Large intestine (tissue), 3 donors: Measurements from ENCODE around the gene MAMDC2. TPM values are rescaled to one million over a fixed set of nuclear protein-coding genes. Genes with fewer than 3 reads are reported as not detected.
A peak's percentile ranks its signal among the peaks of the same experiment; 100 is the strongest.

Source experiments
- DNase-seq, 2 donors: peaks; one replicate each; pipeline versions ENCODE4 v3.0.0 to v3.0.0-alpha.2; 2013
- H3K27ac ChIP-seq: one replicate; pipeline ENCODE4 v1.5.1; 2013; ENCODE audit warnings: low read length
- H3K27me3 ChIP-seq: 2 replicates; pipeline ENCODE4 v1.6.1; 2013; ENCODE audit warnings: low read length; ENCODE audit not compliant: control insufficient read depth, insufficient read depth
- H3K36me3 ChIP-seq: 2 replicates; pipeline ENCODE4 v1.6.1; 2013; ENCODE audit warnings: low read length; ENCODE audit not compliant: control insufficient read depth, insufficient read depth
- H3K4me1 ChIP-seq: one replicate; pipeline ENCODE4 v1.6.1; 2013; ENCODE audit warnings: low read length; ENCODE audit not compliant: control insufficient read depth, insufficient read depth
- H3K4me3 ChIP-seq: one replicate; pipeline ENCODE4 v1.5.1; 2013; ENCODE audit warnings: low read length
- H3K9me3 ChIP-seq: one replicate; pipeline ENCODE4 v1.6.1; 2013; ENCODE audit warnings: mild to moderate bottlenecking, low read depth, low read length, moderate library complexity; ENCODE audit not compliant: control insufficient read depth
- WGBS: methylation state at CpG from one replicate; pipeline ENCODE4 v1.1.5; 2013; ENCODE audit warnings: low lambda C conversion rate; ENCODE audit not compliant: insufficient coverage; 5-methylcytosine and 5-hydroxymethylcytosine counted together
- polyA plus RNA-seq: library from polyadenylated mRNA; unstranded; fragments of 120-200 nt; gene quantifications from one replicate; pipeline ENCODE4 v1.2.1, GENCODE V29; 2013

The MAMDC2 gene
- polyA plus RNA-seq, 1 donor = 7.9 TPM

GRCh38 chr9:70101265-70101664 is 57.6 kb downstream of the MAMDC2 start:
- H3K9me3 ChIP-seq = no peaks in the 10 kb centered on the region
- no CpG with 5 or more reads among the region's 1 CpG for WGBS
- no peak overlapping the region for H3K4me3 ChIP-seq
- DNase-seq = no peak
- no peaks in the 10 kb centered on the region for H3K27me3 ChIP-seq
- H3K27ac ChIP-seq = no peak overlapping the region
- no peaks in the 10 kb centered on the region for H3K36me3 ChIP-seq
- H3K4me1 ChIP-seq = no peaks in the 10 kb centered on the region

GRCh38 chr9:70105147-70105546 is 61.5 kb downstream of the MAMDC2 start:
- Histone ChIP-seq H3K4me3 (no peak overlapping the region), H3K4me1 (no peaks in the 10 kb centered on the region), H3K27ac (no peak overlapping the region), H3K9me3 (no peaks in the 10 kb centered on the region), H3K36me3 (no peaks in the 10 kb centered on the region), H3K27me3 (no peaks in the 10 kb centered on the region)
- 100% methylated on average over 2 of the region's 5 CpGs for WGBS
- no peak for DNase-seq

- no peaks in the 10 kb centered on the region for H3K27me3 ChIP-seq
- no peaks in the 10 kb centered on the region for H3K9me3 ChIP-seq
- no peaks in the 10 kb centered on the region for H3K36me3 ChIP-seq
- H3K4me1 ChIP-seq = no peaks in the 10 kb centered on the region
- WGBS = no CpG with 5 or more reads among the region's 10 CpGs
- H3K4me3 ChIP-seq = no peak overlapping the region
- H3K27ac ChIP-seq = no peak overlapping the region
- no peak for DNase-seq
Observed at GRCh38 chr9:70106571-70106970, 62.9 kb downstream of the MAMDC2 start.

DNA sequence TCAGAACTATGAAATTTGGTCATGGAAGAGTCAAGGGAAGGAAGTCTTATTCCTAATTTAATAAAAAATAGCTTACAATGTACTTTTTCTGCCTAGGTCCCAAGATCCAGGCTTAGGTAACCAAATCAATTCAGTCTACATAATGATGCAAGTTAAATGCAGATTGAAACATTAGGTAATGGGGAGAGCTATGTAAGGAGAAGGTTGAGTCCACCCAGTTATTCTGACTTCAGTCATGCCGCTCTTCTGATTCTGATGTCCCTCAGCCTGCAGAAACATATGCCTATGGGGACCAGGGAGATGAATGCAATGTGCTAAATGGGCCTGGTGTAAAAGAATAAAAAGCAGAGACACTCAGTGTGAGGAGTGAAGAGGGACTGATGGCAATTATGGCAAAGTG is 63.9 kb downstream of the MAMDC2 start:
- WGBS = no CpG with 5 or more reads among the region's 1 CpG
- Histone ChIP-seq H3K27me3 (no peaks in the 10 kb centered on the region), H3K9me3 (no peaks in the 10 kb centered on the region), H3K4me3 (no peak overlapping the region), H3K27ac (no peak overlapping the region), H3K36me3 (no peaks in the 10 kb centered on the region), H3K4me1 (no peaks in the 10 kb centered on the region)
- DNase-seq = no peak

- Histone ChIP-seq H3K4me1 (no peaks in the 10 kb centered on the region), H3K27me3 (no peaks in the 10 kb centered on the region), H3K36me3 (no peaks in the 10 kb centered on the region), H3K27ac (no peak overlapping the region), H3K9me3 (no peaks in the 10 kb centered on the region), H3K4me3 (no peak overlapping the region)
- DNase-seq = no peak
- WGBS = no CpG with 5 or more reads among the region's 3 CpGs
Observed at GRCh38 chr9:70108181-70108580, 64.5 kb downstream of the MAMDC2 start.

DNA sequence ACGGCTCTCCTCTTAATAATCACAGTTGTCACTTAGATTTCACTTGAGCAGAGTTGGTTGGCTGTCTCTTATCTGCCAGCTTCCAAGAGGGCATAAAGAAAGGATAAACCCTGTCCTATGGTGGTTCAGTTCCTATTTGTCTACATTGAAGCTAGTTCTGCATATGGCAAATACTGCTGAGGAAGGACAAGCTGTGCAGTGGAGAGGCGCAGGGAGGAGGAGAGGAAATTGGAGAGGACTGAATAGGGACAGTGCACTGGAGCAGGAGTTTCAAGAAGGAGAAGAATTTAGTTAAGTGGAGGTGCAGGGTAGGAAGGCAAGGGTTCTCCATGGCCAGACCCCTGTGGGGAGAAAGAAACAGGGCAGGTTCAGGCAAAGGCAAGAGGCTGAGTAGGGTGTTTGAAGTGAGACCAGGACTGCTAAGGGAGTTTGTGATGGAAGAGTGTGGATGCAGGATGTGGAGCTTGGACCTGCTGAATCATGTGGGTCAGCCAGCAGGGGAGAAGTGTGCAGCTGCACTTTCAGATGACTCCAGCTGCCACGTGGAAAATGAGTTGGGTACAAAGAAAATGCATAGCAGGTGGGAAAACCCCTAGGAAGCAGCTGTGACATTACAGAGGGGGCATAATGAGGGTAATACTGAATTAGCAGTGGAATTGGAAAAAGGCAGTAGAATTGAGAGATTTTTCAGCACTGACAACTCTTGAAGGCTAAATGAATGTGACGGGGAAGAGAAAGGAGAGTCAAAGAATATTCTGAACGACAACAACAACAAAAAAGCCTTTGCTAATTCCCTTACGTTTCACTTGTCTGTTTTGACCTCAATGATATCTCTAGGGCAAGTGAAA is 66.8 kb downstream of the MAMDC2 start:
- no peaks in the 10 kb centered on the region for H3K9me3 ChIP-seq
- no peak for DNase-seq
- 100% methylated on average over 1 of the region's 6 CpGs for WGBS
- no peak overlapping the region for H3K27ac ChIP-seq
- H3K4me3 ChIP-seq = no peak overlapping the region
- H3K36me3 ChIP-seq = no peaks in the 10 kb centered on the region
- H3K27me3 ChIP-seq = no peaks in the 10 kb centered on the region
- no peaks in the 10 kb centered on the region for H3K4me1 ChIP-seq

DNA sequence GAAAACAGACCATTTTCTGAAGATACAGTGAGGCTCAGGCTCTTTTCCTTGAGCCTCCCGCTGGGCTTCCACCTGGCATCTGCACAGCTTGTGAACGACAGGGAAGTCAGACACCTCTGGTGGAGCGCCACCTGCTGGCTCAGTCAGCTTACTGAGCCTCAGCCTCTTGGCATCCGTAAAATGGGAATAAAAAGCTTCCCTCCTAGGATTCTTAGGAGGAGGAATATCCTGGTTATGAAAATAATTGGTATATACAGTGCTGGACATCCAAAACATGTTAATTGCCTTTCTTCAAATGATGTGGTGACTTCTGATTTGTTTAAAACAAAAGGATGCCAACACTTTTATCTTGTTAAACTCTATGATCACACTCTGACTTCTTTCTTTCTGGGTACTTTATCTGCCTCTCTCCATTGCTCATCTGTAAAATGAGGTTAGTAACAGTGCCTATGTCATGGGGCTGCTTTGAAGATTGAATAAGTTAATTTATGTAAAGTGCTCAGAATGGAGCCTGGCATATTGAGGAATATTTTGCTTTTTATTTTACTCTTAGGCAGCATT is 67.5 kb downstream of the MAMDC2 start:
- Histone ChIP-seq H3K36me3 (no peaks in the 10 kb centered on the region), H3K27ac (no peak overlapping the region), H3K4me1 (no peaks in the 10 kb centered on the region), H3K9me3 (no peaks in the 10 kb centered on the region), H3K4me3 (no peak overlapping the region), H3K27me3 (no peaks in the 10 kb centered on the region)
- no CpG with 5 or more reads among the region's 4 CpGs for WGBS
- DNase-seq = peak; percentile 34 to 37

GRCh38 chr9:70111641-70112236 is 68.1 kb downstream of the MAMDC2 start:
- Histone ChIP-seq H3K4me1 (no peaks in the 10 kb centered on the region), H3K36me3 (peaks cover under 1% of the 10 kb centered on the region), H3K27ac (no peak overlapping the region), H3K4me3 (no peak overlapping the region), H3K9me3 (no peaks in the 10 kb centered on the region), H3K27me3 (no peaks in the 10 kb centered on the region)
- WGBS = no CpG with 5 or more reads among the region's 5 CpGs
- no peak for DNase-seq

DNA sequence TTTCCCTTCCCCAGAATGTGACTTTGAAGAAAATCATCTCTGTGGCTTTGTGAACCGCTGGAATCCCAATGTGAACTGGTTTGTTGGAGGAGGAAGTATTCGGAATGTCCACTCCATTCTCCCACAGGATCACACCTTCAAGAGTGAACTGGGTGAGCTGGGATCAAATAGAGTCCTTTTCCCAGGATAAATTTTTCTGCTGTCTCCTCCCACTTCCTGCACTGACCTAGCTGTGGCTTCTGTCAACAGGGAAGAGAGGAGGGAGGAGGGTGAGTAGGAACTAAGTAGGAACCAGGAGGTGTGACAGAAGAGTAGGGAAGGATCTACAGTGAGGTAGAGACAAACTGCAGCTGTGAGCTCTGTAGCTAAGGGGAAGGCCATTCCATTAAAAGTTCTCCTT is 69.3 kb downstream of the MAMDC2 start:
- Histone ChIP-seq H3K4me3 (no peak overlapping the region), H3K27me3 (no peaks in the 10 kb centered on the region), H3K36me3 (peaks cover 2% of the 10 kb centered on the region), H3K27ac (no peak overlapping the region), H3K4me1 (no peaks in the 10 kb centered on the region), H3K9me3 (no peaks in the 10 kb centered on the region)
- no peak for DNase-seq
- no CpG with 5 or more reads among the region's 2 CpGs for WGBS

DNA sequence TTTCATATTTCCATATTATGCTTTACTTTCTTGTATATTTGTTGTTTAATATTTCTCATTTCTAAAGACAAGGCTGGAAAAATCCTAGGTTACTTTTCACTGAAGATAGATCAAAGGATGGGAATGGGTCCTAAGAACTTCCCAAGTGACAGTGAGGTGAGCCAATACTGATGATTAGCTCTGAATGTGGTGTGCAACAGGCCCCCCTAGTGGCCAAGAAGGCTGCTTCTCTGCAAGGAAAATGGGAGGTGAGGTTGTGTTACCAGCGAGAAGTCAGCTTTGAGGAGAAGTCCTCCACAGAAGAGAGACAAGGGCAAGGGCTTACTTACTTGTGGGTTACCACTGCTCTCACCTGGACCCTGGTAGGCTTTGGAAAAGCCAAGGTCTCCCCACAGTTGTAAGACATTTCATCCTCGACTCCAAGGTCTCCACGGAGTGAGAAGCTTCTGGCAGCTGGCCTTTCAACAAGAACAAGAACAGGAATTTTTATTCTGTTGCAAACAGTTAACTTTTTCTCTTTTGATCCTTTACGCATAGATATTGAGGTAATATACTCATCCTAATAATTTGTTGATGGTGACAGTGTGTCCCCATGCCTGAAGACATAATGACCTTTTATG is 69.9 kb downstream of the MAMDC2 start:
- H3K36me3 ChIP-seq = peaks cover 2% of the 10 kb centered on the region
- H3K27ac ChIP-seq = no peak overlapping the region
- DNase-seq = peak; percentile 16 to 22
- no peaks in the 10 kb centered on the region for H3K4me1 ChIP-seq
- no peaks in the 10 kb centered on the region for H3K27me3 ChIP-seq
- 100% methylated on average over 1 of the region's 4 CpGs for WGBS
- no peaks in the 10 kb centered on the region for H3K9me3 ChIP-seq
- H3K4me3 ChIP-seq = no peak overlapping the region
